ENCODE measurements around the gene SHH.

SHH gene

DNA sequence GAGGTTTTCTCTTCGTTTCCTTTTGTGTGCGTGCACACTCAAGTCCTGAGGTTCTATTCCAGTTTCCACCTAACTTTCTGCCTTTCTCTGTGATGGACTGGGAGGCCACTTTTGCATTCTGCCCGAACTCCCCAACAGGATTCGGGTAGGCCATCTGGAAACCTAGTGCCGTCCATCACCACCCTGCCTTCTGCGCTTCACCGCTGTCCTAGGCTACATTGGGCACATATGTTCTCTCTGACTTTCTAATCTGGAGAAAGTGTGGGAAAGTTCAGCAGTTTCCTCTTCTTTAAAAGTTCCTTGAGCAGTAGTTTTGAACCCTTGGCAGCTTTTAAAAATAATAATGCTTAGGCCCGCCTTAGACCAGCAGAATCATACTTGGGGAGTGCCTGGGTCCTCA, 46.8 kb downstream of the SHH start:
- no peak for DNase-seq (ENCODE audit: low read depth, low spot score)

DNA sequence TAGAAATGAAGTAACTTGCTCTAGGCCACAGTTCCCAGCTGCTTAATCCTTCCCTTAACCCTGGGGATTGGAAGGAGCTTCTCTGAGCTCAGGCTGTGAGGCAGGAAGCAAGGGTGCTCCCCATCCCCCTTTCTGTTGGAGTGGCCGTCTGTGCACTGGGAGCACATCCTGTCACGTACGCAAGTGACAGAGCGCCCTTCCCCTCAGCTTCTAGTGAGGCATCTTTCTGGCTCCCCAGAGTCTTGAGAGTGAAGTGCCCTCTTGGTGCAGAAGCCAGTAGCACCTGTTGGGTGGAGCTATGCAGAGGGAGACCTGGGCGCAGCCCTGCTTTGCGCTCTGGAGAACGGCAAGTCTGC, 47.8 kb downstream of the SHH start:
- DNase-seq (ENCODE audit: low read depth, low spot score) = no peak

DNA sequence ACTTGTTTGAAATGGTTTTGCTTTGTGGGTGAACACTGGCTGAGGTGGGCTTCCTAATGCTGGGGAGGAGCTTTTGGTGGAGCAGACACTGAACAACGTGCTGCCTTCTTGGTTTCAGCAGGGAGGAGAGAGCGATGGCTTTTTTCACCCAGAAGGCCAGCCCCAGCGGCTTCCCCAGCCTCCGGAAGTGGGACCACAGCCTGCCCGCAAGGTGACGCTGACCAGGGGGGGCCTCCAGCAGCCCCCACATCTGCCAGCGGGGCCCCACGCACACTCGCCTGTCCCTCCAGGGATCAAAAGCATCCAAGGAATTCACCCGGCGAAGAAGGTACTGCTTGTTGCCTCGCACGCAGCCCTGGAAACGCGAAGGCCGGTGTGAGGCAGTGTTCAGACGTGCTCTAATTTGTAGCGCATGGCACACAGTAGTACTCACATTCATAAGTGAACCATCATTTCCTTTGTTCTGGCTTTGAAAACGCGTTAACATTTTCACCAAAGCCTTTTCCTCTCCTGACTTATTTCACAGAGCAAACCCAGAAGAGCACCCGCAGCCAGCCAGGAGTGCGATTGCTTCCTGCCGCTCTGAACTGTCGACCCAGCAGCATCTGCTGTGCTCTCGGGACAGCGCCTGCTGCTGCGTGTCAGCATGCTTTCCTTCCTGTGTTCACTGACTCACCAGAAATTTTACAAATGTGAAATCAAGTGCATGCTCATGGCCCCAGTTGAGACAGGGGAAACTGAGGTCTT, 48.4 kb downstream of the SHH start:
- DNase-seq (ENCODE audit: low read depth, low spot score) = no peak

DNA sequence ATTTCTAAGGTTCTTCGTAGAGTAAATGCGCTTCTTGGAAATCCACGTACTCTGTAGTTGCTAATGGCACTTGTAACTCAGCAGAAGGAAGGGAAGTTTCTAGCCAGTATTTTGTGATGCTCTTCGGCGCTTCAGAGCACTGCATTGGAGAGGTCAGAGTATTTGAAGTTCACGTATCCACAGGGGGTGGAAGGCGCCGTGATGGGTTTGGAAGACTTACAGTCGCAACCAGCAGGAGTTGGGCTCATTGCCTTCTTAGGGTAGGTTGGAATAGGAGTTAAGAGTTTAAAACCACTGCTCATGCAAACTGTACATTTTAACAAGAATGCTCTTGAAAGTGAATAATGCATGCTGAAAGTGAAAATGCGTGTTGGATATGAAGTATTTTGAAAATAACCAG, 49.1 kb downstream of the SHH start:
- DNase-seq (ENCODE audit: low read depth, low spot score) = no peak

DNA sequence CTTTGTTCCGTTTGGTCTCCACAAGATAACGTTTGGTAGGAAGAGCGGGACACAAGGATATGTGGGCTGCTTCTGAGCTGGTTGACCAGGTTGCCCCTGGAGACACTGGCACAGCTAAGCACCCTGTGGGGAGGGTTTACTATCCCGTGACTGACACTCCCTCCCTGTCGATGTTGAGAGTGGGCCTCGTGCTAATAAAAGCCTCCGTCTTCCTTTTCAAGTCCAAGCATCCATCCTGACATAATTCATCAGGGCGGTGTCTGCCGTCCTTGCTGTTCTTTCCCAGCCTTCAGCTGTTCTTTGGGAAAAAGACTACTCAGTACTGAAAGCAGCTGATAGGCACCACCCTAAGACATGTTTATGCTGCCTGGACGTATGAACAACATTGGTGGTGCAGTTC, 49.6 kb downstream of the SHH start:
- DNase-seq (ENCODE audit: low read depth, low spot score) = no peak

DNA sequence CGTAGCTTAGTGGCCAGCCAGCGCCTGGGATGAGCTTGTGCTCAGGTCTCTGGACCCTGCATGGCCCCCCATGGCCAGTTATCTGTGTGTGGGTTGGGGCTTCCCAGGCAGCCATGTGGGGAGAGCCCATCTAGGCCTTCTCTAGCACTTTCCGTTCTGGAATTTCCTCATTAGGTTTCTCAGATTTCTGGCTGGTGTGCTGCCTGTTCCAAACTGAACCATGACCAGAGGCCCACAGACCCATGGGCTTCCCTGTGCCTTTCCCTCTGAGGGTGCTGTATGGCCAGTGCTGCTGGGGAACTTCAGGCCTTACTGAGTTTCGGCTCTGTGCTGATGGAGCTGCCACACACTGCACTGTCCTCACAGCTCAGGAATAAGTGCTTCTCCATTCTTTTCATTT, 50.2 kb downstream of the SHH start:
- DNase-seq (ENCODE audit: low read depth, low spot score) = no peak

DNA sequence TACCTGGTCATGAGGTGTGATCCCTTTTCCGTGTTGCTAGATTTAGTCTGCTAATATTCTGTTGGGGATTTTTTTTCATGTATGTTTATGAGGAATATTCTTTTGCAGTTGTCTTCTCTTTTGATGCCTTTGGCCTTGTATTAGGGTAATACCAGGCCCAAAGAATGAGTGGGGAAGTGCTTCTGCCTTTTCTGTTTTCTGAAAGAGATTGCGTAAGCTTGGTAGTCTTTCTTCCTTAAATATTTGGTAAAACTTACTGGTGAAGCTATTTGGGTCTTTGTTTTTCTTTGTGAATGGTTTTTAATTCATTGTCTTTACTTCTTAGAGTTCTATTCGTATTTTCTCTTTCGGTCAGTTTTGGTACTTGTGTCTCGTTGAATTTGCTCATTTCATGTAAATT, 51.1 kb downstream of the SHH start:
- no peak for DNase-seq (ENCODE audit: low read depth, low spot score)

DNA sequence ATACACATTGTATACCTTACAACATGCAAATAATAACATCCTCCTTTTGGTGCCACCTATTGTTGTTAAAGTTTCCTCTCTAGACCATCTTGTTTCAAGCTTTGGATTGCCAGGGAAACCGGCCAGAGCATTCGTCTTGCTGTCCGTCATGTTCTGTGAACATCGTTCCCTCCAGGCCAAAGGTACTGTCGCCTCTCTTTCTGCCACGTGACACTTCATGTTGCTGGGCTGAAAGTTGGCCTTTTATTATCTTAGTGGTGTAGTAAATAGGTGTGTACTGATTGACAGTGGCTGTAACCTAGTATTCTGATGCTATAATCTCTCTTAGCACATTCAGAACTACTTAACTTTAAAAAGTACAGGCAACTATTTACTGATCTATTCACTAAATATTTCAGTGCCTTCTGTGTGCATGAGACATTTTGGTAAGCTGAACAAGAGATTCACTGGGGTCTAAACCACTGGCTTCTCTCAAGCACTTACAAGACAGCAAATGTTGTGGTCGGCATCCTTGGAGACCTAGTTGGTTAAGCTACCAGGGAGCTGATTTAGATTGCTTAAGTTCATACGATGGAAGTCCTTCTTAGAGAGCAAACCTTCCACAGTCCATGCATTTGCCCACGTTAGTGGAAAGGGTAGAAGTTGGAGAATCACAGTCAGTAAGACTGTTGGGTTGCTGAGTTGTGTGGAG, 52.4 kb downstream of the SHH start:
- no peak for DNase-seq (ENCODE audit: low read depth, low spot score)

DNA sequence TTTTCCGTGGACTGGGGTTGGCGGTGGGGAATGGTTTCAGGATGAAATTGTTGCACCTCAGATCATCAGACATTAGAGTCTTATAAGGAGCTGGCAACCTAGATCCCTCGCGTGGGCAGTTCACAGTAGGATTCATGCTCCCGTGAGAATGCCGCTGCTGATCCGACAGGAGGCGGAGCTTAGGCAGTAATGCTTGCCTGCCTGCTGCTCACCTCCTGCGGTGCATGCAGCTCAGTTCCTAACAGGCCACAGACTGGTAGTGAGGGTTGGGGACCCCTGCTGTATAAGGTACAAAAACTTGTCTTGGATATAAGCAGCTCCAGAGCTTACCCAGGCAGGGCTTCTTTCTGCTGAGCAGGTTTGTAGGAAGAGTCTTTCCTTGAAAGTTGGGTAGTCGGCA, 53.9 kb downstream of the SHH start:
- DNase-seq (ENCODE audit: low read depth, low spot score) = no peak

DNA sequence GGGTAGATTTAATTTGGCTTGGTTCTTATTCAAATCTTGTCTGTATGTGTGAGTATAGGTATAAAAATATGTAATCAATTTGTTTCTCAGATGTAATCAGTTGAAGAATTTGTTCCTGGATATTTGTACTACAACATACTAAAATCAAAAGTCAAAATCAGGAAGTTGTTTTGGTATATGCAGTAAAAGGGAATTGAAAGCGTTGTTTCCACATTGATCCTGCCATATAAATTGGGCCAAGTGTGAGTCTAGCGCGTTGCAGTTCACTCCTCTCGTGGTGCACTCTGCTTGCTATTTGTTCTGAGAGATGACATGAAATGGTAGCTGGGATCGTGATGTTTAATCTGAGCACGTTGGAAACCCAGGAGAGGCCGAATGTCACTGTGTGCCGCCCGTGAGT, 55.9 kb downstream of the SHH start:
- DNase-seq (ENCODE audit: low read depth, low spot score) = no peak

DNA sequence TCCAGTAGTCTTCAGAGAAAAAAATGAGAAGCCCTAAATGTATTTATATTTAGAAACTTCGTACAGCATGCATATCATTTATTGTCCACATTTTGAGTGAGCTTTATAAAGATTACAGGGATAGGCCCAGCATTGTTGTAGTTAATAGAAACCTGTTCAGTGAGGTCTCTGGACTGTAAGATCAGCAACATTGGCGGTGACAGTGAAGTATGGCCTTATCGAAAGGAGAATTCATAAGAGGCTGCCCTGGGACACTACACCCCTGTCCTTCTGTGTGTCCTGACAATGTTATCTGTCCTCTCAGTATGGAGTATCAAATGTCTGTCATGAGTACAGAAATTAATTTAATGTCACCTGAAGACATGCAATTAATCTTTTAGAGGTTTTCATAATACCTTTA, 57.2 kb downstream of the SHH start:
- no peak for DNase-seq (ENCODE audit: low read depth, low spot score)

DNA sequence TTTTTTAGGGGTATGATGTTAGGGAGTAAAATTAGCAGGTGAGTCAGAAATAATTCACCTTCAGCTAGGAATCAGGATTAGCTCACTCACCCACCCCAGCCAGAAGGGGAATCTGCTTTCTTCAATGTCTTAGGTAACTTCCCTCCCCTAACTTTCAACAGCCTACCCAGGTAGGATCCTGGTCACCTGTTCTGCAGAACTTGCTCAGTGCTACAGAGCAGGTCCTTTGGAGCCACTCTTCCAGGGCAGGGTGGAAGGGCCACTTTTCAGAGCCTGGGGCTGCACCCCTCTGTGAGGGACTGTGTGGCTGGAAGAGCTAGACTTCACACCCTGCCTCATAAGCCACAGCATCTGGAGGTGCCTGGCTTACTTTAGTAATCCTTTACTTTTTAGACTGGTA, 58.1 kb downstream of the SHH start:
- no peak for DNase-seq (ENCODE audit: low read depth, low spot score)

DNA sequence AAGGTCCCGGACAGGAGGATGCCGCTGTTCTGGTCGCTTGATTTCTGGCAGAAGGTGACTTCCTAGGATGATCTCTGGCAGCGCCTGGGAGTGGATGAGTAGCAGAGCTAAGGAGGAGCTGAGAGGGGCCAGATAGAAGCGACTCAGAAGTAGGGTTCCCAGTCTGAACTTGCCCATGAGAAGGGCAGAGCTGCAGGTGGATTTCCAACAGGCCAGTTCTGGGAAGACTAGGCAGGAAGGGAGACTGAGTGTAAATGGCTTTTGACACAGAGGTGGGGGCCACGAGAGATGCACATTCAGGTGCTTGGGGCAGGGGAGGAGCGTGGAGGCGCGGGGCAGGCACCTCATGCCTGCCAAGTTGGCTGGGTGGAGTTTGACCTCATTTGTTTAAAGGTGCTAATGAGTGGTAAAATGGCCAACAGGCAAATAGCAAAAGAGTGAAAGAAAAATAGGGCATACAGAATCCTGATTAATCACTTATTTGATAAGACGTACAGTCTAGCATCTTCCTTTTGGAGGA, 58.8 kb downstream of the SHH start:
- DNase-seq (ENCODE audit: low read depth, low spot score) = no peak

DNA sequence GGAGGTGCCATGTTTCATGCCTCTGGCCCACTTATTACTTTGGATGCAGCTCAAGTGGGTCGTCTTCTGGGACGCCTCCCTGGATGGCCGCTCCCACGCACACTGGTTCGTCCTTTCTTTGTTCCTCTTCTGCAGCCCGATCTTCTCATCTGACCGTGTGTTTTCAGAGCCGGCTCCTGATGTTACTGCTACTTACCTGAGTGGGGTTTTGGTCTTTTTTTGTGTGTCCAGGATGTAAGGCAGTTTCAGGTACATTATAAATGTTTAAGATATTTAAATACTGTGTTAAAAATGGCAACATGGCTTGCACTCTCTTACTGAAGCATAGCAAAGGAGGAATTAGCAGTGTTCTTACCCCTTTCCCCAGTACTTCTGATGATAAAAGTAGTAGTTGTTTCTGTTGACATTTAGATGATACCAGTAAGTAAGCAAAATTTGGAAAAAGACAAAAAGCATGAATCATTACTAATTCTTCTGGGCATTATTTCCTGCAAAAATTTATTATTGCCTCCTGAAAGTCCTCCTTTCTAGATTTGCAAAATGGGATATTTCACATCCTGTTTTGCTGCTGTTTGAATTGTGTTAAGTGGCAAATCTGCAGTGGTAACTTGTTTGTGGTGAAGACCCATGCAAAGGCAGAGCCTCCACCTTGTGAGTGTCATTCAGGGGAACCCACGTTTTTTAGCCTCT, 59.4 kb downstream of the SHH start:
- no peak for DNase-seq (ENCODE audit: low read depth, low spot score)

DNA sequence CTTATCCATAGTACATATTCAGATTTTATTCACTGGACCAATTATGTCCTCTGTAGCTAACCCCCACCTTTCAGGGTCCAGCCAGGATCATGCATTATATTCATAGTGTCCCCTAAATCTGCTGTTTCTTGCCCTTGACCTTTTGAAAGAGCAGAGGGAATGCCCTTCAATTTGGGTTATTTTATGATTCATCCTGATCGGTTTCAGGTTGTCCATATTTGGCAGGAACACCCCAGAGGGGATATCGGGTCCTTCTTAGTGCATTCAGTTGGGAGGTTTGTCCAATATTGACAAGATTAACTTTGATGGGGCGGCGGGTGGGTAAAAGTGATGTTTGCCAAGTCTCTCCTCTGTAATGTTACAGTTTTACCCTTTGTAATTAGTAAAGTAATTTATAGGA, 60.9 kb downstream of the SHH start:
- no peak for DNase-seq (ENCODE audit: low read depth, low spot score)

DNA sequence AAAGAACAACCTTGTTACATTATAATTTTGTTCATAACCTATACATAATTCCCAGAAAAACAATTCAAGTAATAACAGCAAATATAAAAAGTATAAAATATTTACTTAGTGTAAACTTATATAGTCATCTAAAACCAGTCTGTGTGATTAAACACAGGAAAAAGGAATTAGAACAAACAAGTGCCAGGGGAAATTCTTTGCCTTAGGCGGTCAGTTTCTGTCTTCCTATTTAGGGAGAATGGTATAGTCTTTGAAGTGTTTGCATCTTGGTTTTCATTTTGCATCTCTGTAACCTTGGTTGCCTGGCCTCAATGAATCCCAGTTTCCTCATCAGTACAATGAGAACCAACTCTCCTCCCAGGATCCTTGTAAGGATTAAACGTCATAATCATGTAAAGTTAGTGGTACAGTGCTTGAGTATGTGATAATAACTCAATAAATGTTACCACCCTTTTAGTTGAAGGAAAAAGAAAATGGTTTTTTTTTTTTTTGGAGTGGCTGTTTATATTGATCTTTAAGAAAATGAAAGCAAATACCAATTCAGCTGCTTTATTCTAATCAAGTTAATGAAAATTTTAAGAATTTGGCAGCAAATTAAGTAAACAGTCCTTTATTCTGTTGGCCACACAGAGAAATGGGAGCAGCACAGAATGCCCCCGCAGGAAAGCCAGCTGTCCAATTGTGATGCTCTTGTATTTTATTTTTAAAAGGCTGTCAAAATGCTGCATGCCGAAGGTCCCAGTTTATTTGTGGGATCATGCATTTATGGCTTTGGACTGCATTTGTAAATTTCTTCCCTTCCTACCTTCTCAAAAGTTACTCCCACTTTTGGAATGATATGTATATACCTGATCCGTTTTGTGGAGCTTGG, 61.8 kb downstream of the SHH start:
- no peak for DNase-seq (ENCODE audit: low read depth, low spot score)

Measured in astrocyte of the hippocampus (primary cell).